Measurements from ENCODE around the gene SLC23A2.

Gene SLC23A2

DNA sequence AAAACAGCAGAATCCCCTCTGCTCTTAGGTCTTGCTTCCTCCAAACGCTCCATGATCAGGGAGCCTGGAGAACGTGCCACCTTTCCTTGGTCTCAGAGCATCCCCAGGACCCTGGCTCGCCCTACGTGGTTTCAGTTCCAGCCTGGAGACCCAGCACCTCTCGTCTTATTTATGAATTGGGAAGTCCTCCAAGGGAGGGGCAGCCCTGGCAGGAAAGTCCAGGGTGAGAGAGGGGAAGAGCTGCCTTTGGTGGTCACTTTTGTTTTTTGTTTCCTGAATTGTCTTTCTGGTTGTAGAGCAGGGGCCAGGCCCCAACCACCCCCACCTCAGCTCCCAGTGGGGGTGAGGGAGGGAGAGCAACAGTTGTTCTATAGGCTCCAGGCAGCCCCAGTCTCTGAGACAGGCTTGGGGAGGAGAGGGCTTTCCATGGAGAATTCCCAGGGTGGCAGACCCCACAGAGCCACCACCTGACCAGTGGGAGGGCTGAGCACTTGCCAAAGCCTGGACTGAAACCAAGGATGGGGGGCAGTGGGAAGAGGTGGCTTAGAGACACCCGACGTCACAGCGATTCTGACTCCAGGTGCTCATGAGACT is 190.8 kb downstream of the SLC23A2 start:
- H3K9me3 ChIP-seq (ENCODE audit: control insufficient read depth, insufficient read depth, low read depth, low read length), result no peaks in the 10 kb centered on the region
- POLR2A ChIA-PET, result no interaction called here

DNA sequence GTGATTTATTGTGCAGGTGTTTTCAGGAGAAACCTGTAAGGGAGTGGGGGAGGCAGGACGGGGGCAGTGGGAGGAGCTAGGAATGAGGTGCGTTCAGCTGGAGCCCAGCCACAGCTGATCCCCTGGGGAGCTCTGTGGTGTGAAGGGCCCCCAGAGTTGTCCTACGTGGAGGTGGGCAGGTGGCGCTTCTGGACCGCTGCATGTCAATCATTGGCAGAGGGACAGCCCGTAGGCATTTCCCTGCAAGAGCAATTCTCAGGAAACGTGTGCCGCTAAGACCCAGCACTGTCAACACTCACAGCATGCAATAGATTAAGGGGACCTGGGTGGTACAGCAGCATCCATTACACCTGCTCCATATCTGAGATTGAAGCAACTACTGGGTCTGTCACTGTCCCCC is 191.6 kb downstream of the SLC23A2 start:
- Histone ChIP-seq H3K9me3 (ENCODE audit: control insufficient read depth, insufficient read depth, low read depth, low read length) (no peaks in the 10 kb centered on the region), H3K4me3 (ENCODE audit: low read depth, low read length) (no peak overlapping the region), H3K27ac (ENCODE audit: extremely low read depth, low read depth, low read length) (no peak overlapping the region), H3K36me3 (ENCODE audit: control insufficient read depth in 2 of 2, insufficient read depth in 1 of 2, low read length in 2 of 2) (no peaks in the 10 kb centered on the region), H3K4me1 (ENCODE audit: control insufficient read depth, insufficient read depth, low read length) (no peaks in the 10 kb centered on the region)
- TF ChIP-seq EGR2 (tag by site-specific recombination; IDR thresholded peaks at IDR 0.05; ENCODE audit: low read depth) (0 out of 2 replicates have a peak, but pooled peaks have one; percentile 22), GLIS1 (tag by site-specific recombination; IDR thresholded peaks at IDR 0.05) (peak; percentile 70)
- TF ChIP-seq, protein P1, sequence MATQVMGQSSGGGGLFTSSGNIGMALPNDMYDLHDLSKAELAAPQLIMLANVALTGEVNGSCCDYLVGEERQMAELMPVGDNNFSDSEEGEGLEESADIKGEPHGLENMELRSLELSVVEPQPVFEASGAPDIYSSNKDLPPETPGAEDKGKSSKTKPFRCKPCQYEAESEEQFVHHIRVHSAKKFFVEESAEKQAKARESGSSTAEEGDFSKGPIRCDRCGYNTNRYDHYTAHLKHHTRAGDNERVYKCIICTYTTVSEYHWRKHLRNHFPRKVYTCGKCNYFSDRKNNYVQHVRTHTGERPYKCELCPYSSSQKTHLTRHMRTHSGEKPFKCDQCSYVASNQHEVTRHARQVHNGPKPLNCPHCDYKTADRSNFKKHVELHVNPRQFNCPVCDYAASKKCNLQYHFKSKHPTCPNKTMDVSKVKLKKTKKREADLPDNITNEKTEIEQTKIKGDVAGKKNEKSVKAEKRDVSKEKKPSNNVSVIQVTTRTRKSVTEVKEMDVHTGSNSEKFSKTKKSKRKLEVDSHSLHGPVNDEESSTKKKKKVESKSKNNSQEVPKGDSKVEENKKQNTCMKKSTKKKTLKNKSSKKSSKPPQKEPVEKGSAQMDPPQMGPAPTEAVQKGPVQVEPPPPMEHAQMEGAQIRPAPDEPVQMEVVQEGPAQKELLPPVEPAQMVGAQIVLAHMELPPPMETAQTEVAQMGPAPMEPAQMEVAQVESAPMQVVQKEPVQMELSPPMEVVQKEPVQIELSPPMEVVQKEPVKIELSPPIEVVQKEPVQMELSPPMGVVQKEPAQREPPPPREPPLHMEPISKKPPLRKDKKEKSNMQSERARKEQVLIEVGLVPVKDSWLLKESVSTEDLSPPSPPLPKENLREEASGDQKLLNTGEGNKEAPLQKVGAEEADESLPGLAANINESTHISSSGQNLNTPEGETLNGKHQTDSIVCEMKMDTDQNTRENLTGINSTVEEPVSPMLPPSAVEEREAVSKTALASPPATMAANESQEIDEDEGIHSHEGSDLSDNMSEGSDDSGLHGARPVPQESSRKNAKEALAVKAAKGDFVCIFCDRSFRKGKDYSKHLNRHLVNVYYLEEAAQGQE (tag by site-specific recombination; IDR thresholded peaks at IDR 0.05), result no peak
- ChIA-PET POLR2A (no interaction called here), CTCF (no interaction called here)

More for the DNA sequence above, 190.8 kb downstream of the SLC23A2 start:
- no peak overlapping the region for H3K4me3 ChIP-seq (ENCODE audit: low read depth, low read length)
- TF ChIP-seq ZIC2 (tag by site-specific recombination; IDR thresholded peaks at IDR 0.05) (peak; percentile 38), ZBTB17 (tag by site-specific recombination; IDR thresholded peaks at IDR 0.05) (no peak)
- H3K36me3 ChIP-seq (ENCODE audit: control insufficient read depth in 2 of 2, insufficient read depth in 1 of 2, low read length in 2 of 2), result no peaks in the 10 kb centered on the region
- CTCF ChIA-PET, result interaction anchor here (1.2 kb wide), 1 partner anchor 102 kb away, joined by 3 read pairs; no protein-coding TSS in a partner anchor
- no peaks in the 10 kb centered on the region for H3K4me1 ChIP-seq (ENCODE audit: control insufficient read depth, insufficient read depth, low read length)
- H3K27ac ChIP-seq (ENCODE audit: extremely low read depth, low read depth, low read length), result no peak overlapping the region

DNA sequence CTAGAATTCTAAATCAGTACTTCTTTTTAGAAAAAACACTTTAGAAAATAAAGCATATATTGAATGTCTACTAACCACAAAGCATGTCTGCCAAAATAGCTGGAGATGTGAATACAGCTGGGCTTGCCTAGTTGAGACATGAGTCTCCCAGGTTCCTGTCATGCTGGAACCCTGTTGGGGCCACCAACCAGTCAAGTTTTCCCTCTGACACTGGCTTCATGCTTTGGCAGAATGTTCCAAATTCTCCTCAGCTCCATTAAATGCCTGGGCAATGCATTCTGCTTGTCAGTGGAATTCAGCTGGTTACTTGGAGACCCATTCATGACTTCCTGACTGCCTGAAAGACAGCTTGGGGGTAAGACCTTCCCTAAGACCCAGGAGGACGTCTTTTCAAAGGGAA is 192.4 kb downstream of the SLC23A2 start:
- TF ChIP-seq ZNF133 (tag by site-specific recombination; IDR thresholded peaks at IDR 0.05), result no peak
- TF ChIP-seq ZNF549 (tag by site-specific recombination; IDR thresholded peaks at IDR 0.05), result no peak
- TF ChIP-seq REPIN1 (tag by site-specific recombination; IDR thresholded peaks at IDR 0.05; ENCODE audit: low read depth), result no peak
- no peak for TF ChIP-seq HOXD13 (CRISPR knock-in tag; IDR thresholded peaks at IDR 0.05; ENCODE audit: borderline replicate concordance)
- no peak for TF ChIP-seq ZNF211 (tag by site-specific recombination; IDR thresholded peaks at IDR 0.05; ENCODE audit: low read depth)
- no peak for TF ChIP-seq ZNF433 (tag by site-specific recombination; IDR thresholded peaks at IDR 0.05; ENCODE audit: low read depth)
- TF ChIP-seq, protein P2, sequence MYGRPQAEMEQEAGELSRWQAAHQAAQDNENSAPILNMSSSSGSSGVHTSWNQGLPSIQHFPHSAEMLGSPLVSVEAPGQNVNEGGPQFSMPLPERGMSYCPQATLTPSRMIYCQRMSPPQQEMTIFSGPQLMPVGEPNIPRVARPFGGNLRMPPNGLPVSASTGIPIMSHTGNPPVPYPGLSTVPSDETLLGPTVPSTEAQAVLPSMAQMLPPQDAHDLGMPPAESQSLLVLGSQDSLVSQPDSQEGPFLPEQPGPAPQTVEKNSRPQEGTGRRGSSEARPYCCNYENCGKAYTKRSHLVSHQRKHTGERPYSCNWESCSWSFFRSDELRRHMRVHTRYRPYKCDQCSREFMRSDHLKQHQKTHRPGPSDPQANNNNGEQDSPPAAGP (tag by site-specific recombination; IDR thresholded peaks at IDR 0.05), result no peak
- no peak for TF ChIP-seq ZNF302 (tag by site-specific recombination; IDR thresholded peaks at IDR 0.05; ENCODE audit: low read depth)
- TF ChIP-seq ZNF670 (tag by site-specific recombination; IDR thresholded peaks at IDR 0.05; ENCODE audit: low read depth), result no peak
- Histone ChIP-seq H3K27ac (ENCODE audit: extremely low read depth, low read depth, low read length) (no peak overlapping the region), H3K36me3 (ENCODE audit: control insufficient read depth in 2 of 2, insufficient read depth in 1 of 2, low read length in 2 of 2) (no peaks in the 10 kb centered on the region), H3K4me1 (ENCODE audit: control insufficient read depth, insufficient read depth, low read length) (no peaks in the 10 kb centered on the region), H3K4me3 (ENCODE audit: low read depth, low read length) (no peak overlapping the region), H3K9me3 (ENCODE audit: control insufficient read depth, insufficient read depth, low read depth, low read length) (no peaks in the 10 kb centered on the region)
- ChIA-PET POLR2A (no interaction called here), CTCF (interaction anchor here (0.6 to 1.3 kb wide), 2 partner anchors 52 to 83 kb away, joined by 3 to 4 read pairs; no protein-coding TSS in a partner anchor)

Measured in HEK293 (cell line).